Mammary epithelial cell (primary cell): ENCODE measurements around the gene WNT11.

Experiments
- EZH2 ChIP-seq: IDR thresholded peaks from 2 replicates; pipeline ENCODE4 v1.6.1; 2012; ENCODE audit warnings: low read length, inconsistent platforms, borderline replicate concordance
- TF ChIP-seq, protein P1 (sequence below), 2 donors: IDR thresholded peaks in 1 of 2; conservative IDR thresholded peaks in 1 of 2; 2 replicates each; pipeline ENCODE4 v1.5.1; 2011 to 2012; ENCODE audit warnings: inconsistent platforms in 2 of 2, low read length in 2 of 2, mild to moderate bottlenecking in 2 of 2, control low read depth in 1 of 2, low read depth in 1 of 2; ENCODE audit not compliant: insufficient read depth in 1 of 2; ENCODE audit errors: extremely low read depth in 1 of 2

GRCh38 chr11:76141901-76142588 lies 64.3 kb downstream of the WNT11 start:
- TF ChIP-seq, protein P1, sequence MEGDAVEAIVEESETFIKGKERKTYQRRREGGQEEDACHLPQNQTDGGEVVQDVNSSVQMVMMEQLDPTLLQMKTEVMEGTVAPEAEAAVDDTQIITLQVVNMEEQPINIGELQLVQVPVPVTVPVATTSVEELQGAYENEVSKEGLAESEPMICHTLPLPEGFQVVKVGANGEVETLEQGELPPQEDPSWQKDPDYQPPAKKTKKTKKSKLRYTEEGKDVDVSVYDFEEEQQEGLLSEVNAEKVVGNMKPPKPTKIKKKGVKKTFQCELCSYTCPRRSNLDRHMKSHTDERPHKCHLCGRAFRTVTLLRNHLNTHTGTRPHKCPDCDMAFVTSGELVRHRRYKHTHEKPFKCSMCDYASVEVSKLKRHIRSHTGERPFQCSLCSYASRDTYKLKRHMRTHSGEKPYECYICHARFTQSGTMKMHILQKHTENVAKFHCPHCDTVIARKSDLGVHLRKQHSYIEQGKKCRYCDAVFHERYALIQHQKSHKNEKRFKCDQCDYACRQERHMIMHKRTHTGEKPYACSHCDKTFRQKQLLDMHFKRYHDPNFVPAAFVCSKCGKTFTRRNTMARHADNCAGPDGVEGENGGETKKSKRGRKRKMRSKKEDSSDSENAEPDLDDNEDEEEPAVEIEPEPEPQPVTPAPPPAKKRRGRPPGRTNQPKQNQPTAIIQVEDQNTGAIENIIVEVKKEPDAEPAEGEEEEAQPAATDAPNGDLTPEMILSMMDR (conservative IDR thresholded peaks at IDR 0.05 in 1 of 2, IDR thresholded peaks at IDR 0.05 in 1 of 2; ENCODE audit: extremely low read depth in 1 of 2, insufficient read depth in 1 of 2, low read depth in 1 of 2, low read length in 2 of 2), result no peak
- TF ChIP-seq EZH2, result no peak
